Parathyroid adenoma (tissue), 2 donors: Measurements from ENCODE around the gene KIRREL3.

Experiments used
- H2AFZ ChIP-seq: fragments of 300-600 bp; sonication (generic); one replicate; pipeline ENCODE4 v1.7.0; 2017; ENCODE audit warnings: antibody characterized with exemption, mild to moderate bottlenecking
- H3K27ac ChIP-seq: fragments of 300-600 bp; sonication (generic); one replicate; pipeline ENCODE4 v1.7.0; 2017
- H3K27me3 ChIP-seq: fragments of 300-600 bp; sonication (generic); one replicate; pipeline ENCODE4 v1.7.0; 2017; ENCODE audit warnings: low read length; ENCODE audit not compliant: control insufficient read depth, insufficient read depth
- H3K36me3 ChIP-seq: fragments of 300-600 bp; sonication (generic); one replicate; pipeline ENCODE4 v1.7.0; 2017; ENCODE audit warnings: low read length; ENCODE audit not compliant: control insufficient read depth, insufficient read depth
- H3K4me1 ChIP-seq: fragments of 300-600 bp; sonication (generic); one replicate; pipeline ENCODE4 v1.7.0; 2017; ENCODE audit warnings: control low read depth
- H3K4me2 ChIP-seq: fragments of 300-600 bp; sonication (generic); one replicate; pipeline ENCODE4 v1.7.0; 2017; ENCODE audit warnings: low read length
- H3K4me3 ChIP-seq: fragments of 300-600 bp; sonication (generic); one replicate; pipeline ENCODE4 v1.7.0; 2017; ENCODE audit warnings: low read depth, low read length
- H3K79me2 ChIP-seq: fragments of 300-600 bp; sonication (generic); one replicate; pipeline ENCODE4 v1.7.0; 2017; ENCODE audit warnings: control low read depth
- H3K9ac ChIP-seq: fragments of 300-600 bp; sonication (generic); one replicate; pipeline ENCODE4 v1.7.0; 2017; ENCODE audit warnings: mild to moderate bottlenecking
- H3K9me3 ChIP-seq: fragments of 300-600 bp; sonication (generic); one replicate; pipeline ENCODE4 v1.7.0; 2017; ENCODE audit warnings: low read length; ENCODE audit not compliant: control insufficient read depth
- CTCF ChIP-seq: fragments of 300-600 bp; sonication (generic); IDR thresholded peaks from one replicate; pipeline ENCODE4 v1.7.0; 2017; ENCODE audit warnings: antibody characterized with exemption, mild to moderate bottlenecking
- donor health status: primary hyperparathyroidism.

The KIRREL3 gene

GRCh38 chr11:126711977-126712625 is 288.5 kb downstream of the KIRREL3 start:
- TF ChIP-seq CTCF: no peak
- Histone ChIP-seq H3K27me3 (no peaks in the 10 kb centered on the region), H3K9ac (no peak overlapping the region), H3K79me2 (no peaks in the 10 kb centered on the region), H3K4me3 (no peak overlapping the region), H3K36me3 (no peaks in the 10 kb centered on the region), H3K27ac (no peak overlapping the region), H3K9me3 (no peaks in the 10 kb centered on the region), H3K4me2 (no peak overlapping the region), H2AFZ (no peak overlapping the region), H3K4me1 (no peaks in the 10 kb centered on the region)

- no peak overlapping the region for H3K9ac ChIP-seq
- H3K27ac ChIP-seq: no peak overlapping the region
- H3K4me1 ChIP-seq: no peaks in the 10 kb centered on the region
- H3K4me2 ChIP-seq: no peak overlapping the region
- no peak for TF ChIP-seq CTCF
- no peak overlapping the region for H2AFZ ChIP-seq
- no peaks in the 10 kb centered on the region for H3K79me2 ChIP-seq
- no peaks in the 10 kb centered on the region for H3K27me3 ChIP-seq
- no peak overlapping the region for H3K4me3 ChIP-seq
- no peaks in the 10 kb centered on the region for H3K9me3 ChIP-seq
- H3K36me3 ChIP-seq: no peaks in the 10 kb centered on the region
These were observed 289.7 kb downstream of the KIRREL3 start for GRCh38 chr11:126710804-126711399.

GRCh38 chr11:126707498-126707897 is 293.1 kb downstream of the KIRREL3 start:
- Histone ChIP-seq H2AFZ (no peak overlapping the region), H3K79me2 (no peaks in the 10 kb centered on the region), H3K9me3 (no peaks in the 10 kb centered on the region), H3K27ac (no peak overlapping the region), H3K4me3 (no peak overlapping the region), H3K4me2 (no peak overlapping the region), H3K36me3 (no peaks in the 10 kb centered on the region), H3K27me3 (no peaks in the 10 kb centered on the region), H3K4me1 (no peaks in the 10 kb centered on the region), H3K9ac (no peak overlapping the region)
- TF ChIP-seq CTCF: no peak

GRCh38 chr11:126704096-126704495 is 296.5 kb downstream of the KIRREL3 start:
- H3K4me2 ChIP-seq: no peak overlapping the region
- no peak for TF ChIP-seq CTCF
- no peaks in the 10 kb centered on the region for H3K27me3 ChIP-seq
- H3K79me2 ChIP-seq: no peaks in the 10 kb centered on the region
- no peaks in the 10 kb centered on the region for H3K36me3 ChIP-seq
- no peak overlapping the region for H2AFZ ChIP-seq
- H3K9me3 ChIP-seq: no peaks in the 10 kb centered on the region
- H3K4me1 ChIP-seq: no peaks in the 10 kb centered on the region
- no peak overlapping the region for H3K9ac ChIP-seq
- H3K4me3 ChIP-seq: no peak overlapping the region
- H3K27ac ChIP-seq: no peak overlapping the region

- H3K36me3 ChIP-seq: no peaks in the 10 kb centered on the region
- H2AFZ ChIP-seq: no peak overlapping the region
- no peak overlapping the region for H3K9ac ChIP-seq
- no peaks in the 10 kb centered on the region for H3K4me1 ChIP-seq
- no peak overlapping the region for H3K27ac ChIP-seq
- H3K27me3 ChIP-seq: no peaks in the 10 kb centered on the region
- no peak overlapping the region for H3K4me3 ChIP-seq
- no peaks in the 10 kb centered on the region for H3K79me2 ChIP-seq
- no peaks in the 10 kb centered on the region for H3K9me3 ChIP-seq
- no peak overlapping the region for H3K4me2 ChIP-seq
- no peak for TF ChIP-seq CTCF
These were observed 296.9 kb downstream of the KIRREL3 start for GRCh38 chr11:126703662-126704061.
